NB4 (cell line): ENCODE data around the gene KIF3B.
"Not testable (repeated sequence)": the region's sequence is repeated elsewhere in the genome, so short reads cannot be mapped to it uniquely, and the experiment has no call there.

Experiments used
- DNase-seq: peaks from one replicate; pipeline ENCODE4 v3.0.0; 2010; ENCODE audit warnings: low read depth
- H3K4me3 ChIP-seq: one replicate; pipeline ENCODE4 v1.5.1; 2011; ENCODE audit warnings: mild to moderate bottlenecking, low read depth, low read length, moderate library complexity
- MYC ChIP-seq: IDR thresholded peaks from 2 replicates; pipeline ENCODE4 v1.6.1; 2011; ENCODE audit warnings: low read depth, low read length
- POLR2A ChIP-seq: IDR thresholded peaks from 2 replicates; pipeline ENCODE4 v1.6.1; 2011; ENCODE audit warnings: mild to moderate bottlenecking; ENCODE audit not compliant: insufficient read length; ENCODE audit errors: extremely low read depth
- TF ChIP-seq, protein P1 (sequence below): IDR thresholded peaks from one replicate; pipeline ENCODE4 v1.5.1; 2012; ENCODE audit warnings: low read depth, low read length
- TF ChIP-seq, protein P2 (sequence below): IDR thresholded peaks from 2 replicates; pipeline ENCODE4 v1.6.1; 2011; ENCODE audit warnings: low read depth, low read length

Gene KIF3B

DNA sequence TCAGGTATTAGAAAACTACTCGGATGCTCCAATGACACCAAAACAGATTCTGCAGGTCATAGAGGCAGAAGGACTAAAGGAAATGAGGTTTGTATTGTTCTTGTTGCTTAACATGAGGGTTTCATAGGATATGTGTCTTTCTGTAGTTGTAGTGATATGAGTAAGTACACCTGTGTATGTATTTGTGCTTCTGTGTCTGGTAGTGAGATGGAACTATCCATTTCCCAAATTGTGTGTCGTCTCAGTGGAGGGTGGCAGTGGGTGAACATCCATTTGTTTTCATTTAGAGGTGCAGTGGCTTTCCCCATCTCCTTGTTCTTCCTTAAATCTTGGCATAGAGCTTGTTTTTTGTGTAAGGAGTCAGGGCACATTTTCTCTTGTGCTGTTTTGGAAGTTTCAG lies 88.9 kb downstream of the KIF3B start:
- no peak for DNase-seq
- TF ChIP-seq POLR2A, result no peak
- TF ChIP-seq, protein P1, sequence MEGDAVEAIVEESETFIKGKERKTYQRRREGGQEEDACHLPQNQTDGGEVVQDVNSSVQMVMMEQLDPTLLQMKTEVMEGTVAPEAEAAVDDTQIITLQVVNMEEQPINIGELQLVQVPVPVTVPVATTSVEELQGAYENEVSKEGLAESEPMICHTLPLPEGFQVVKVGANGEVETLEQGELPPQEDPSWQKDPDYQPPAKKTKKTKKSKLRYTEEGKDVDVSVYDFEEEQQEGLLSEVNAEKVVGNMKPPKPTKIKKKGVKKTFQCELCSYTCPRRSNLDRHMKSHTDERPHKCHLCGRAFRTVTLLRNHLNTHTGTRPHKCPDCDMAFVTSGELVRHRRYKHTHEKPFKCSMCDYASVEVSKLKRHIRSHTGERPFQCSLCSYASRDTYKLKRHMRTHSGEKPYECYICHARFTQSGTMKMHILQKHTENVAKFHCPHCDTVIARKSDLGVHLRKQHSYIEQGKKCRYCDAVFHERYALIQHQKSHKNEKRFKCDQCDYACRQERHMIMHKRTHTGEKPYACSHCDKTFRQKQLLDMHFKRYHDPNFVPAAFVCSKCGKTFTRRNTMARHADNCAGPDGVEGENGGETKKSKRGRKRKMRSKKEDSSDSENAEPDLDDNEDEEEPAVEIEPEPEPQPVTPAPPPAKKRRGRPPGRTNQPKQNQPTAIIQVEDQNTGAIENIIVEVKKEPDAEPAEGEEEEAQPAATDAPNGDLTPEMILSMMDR, result no peak
- TF ChIP-seq MYC, result no peak
- TF ChIP-seq, protein P2, sequence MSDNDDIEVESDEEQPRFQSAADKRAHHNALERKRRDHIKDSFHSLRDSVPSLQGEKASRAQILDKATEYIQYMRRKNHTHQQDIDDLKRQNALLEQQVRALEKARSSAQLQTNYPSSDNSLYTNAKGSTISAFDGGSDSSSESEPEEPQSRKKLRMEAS, result no peak
- H3K4me3 ChIP-seq, result no peak overlapping the region

DNA sequence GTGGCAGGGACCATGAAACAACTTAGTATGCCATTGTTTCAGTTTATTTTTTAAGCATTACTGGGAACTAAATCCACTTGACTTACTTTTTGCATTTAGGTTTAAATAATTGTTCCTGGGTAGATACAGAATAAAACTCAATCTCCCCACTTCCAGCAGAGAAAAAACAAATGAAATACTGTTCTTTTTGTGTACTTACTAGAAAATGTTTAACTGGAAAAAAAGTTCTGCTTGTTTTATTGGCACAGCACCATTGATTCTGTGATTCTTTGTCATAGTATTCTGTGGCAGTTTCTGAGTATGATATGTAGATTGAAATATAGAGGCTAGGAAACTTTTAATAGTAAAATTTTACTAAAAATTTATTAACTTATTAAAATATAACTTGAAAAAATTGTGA lies 90.9 kb downstream of the KIF3B start:
- DNase-seq, result no peak
- no peak overlapping the region for H3K4me3 ChIP-seq
- TF ChIP-seq, protein P1, result no peak
- TF ChIP-seq, protein P2, result no peak
- TF ChIP-seq POLR2A (no peak), MYC (no peak)

DNA sequence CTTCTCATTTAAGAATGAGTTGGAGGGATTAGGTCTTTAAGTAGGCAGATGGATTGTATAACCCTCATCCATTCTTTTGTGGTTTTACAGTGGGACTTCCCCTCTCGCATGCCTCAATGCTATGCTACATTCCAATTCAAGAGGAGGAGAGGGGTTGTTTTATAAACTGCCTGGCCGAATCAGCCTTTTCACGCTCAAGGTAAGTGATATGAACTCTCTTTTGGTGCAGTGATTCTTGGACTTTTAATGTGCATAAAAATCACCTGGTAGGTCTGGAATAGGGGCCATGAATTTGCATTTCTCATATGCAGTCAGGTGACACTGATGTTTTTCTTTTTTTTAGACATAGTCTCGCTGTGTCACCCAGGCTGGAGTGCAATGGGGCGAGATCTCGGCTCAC lies 91.5 kb downstream of the KIF3B start:
- H3K4me3 ChIP-seq, result no peak overlapping the region
- TF ChIP-seq POLR2A (no peak), MYC (no peak)
- TF ChIP-seq, protein P2, result no peak
- TF ChIP-seq, protein P1, result no peak
- DNase-seq, result peak; percentile 12

DNA sequence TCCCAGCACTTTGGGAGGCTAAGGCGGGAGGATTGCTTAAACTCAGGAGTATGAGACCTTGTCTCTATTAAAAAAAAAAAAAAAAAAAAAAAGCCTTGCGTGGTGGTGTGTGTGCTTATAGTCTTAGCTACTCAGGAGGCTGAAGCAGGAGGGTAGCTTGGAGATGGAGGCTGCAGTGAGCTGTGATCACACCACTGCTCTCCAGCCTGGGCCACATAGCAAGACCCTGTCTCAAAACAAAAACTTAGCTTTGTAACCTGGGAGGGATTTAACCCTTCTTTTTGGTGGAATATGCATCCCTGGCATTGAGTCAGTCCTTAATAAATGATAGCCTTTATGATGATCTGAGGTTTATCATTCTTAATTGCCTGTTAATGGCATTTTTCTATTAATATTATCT lies 93.4 kb downstream of the KIF3B start:
- TF ChIP-seq MYC (no peak), POLR2A (no peak)
- TF ChIP-seq, protein P2, result no peak
- TF ChIP-seq, protein P1, result no peak
- DNase-seq, result no peak
- H3K4me3 ChIP-seq, result no peak overlapping the region

DNA sequence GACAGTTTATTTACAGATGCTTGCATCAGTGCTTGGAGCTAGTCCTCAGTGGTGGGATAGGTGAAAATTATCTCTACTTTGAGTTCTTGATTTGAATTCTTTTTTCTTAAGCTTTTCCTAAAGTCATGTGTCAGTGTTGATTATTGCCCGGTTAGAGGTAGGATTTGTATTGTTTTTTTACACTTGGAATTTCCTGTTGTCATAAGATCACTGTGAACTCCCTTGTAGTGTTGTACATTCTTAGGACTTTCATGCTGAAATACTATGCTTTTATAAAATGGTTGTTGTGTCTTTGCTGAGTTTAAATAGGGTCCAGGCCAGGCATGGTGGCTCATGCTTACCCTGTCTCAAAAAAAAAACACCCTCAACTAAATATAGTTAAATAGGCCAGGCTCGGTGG lies 101.0 kb downstream of the KIF3B start:
- H3K4me3 ChIP-seq, result no peak overlapping the region
- DNase-seq, result no peak

DNA sequence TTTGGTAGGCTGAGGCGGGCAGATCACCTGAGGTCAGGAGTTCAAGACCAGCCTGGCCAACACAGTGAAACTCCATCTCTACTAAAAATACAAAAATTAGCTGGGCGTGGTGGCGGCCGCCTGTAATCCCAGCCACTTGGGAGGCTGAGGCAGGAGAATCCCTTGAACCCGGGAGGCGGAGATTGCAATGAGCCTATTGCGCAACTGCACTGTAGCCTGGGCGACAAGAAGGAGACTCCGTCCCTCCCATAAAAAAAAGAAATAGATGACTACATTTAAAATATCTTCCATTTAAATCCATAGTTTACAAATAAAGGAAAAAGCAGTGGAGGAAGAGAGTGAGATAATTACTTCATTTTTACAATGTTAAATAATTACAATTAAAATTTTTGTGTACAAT lies 102.6 kb downstream of the KIF3B start:
- DNase-seq, H3K4me3 ChIP-seq: not testable (repeated sequence)

More for the DNA sequence above, 101.0 kb downstream of the KIF3B start:
- no peak for TF ChIP-seq MYC
- TF ChIP-seq POLR2A, result no peak
- TF ChIP-seq, protein P1, result no peak
- TF ChIP-seq, protein P2, result no peak
